Stimulated activated CD4-positive, alpha-beta T cell treated with anti-CD3 and anti-CD28 coated beads, Interleukin-4, amount 100 ng/mL, for 1 hour (primary cell): ENCODE data around the gene STK39.
"Not testable (repeated sequence)": the region's sequence is repeated elsewhere in the genome, so short reads cannot be mapped to it uniquely, and the experiment has no call there.

Experiments used
- DNase-seq: peaks from one replicate; pipeline ENCODE4 v3.0.0-alpha.2; 2020

The STK39 gene

GRCh38 chr2:168075446-168075845 lies 171.9 kb downstream of the STK39 start:
- no peak for DNase-seq

- DNase-seq = no peak
Measured at GRCh38 chr2:168072626-168073303, 174.6 kb downstream of the STK39 start.

- no peak for DNase-seq
Measured at GRCh38 chr2:168064011-168064998, 183.1 kb downstream of the STK39 start.

GRCh38 chr2:168062936-168063335 lies 184.5 kb downstream of the STK39 start:
- no peak for DNase-seq

- no peak for DNase-seq
Measured at GRCh38 chr2:168062054-168062453, 185.3 kb downstream of the STK39 start.

- DNase-seq = no peak
Measured at GRCh38 chr2:168060986-168061750, 186.2 kb downstream of the STK39 start.

GRCh38 chr2:168059758-168060157 lies 187.6 kb downstream of the STK39 start:
- DNase-seq = no peak

- no peak for DNase-seq
Measured at GRCh38 chr2:168058675-168059074, 188.7 kb downstream of the STK39 start.

GRCh38 chr2:168056242-168056787 lies 191.1 kb downstream of the STK39 start:
- no peak for DNase-seq

- no peak for DNase-seq
Measured at GRCh38 chr2:168054657-168055056, 192.7 kb downstream of the STK39 start.

- no peak for DNase-seq
Measured at GRCh38 chr2:168053676-168054075, 193.7 kb downstream of the STK39 start.

GRCh38 chr2:168052773-168053172 lies 194.6 kb downstream of the STK39 start:
- no peak for DNase-seq

- no peak for DNase-seq
Measured at GRCh38 chr2:168050377-168050776, 197.0 kb downstream of the STK39 start.

- no peak for DNase-seq
Measured at GRCh38 chr2:168049609-168050008, 197.8 kb downstream of the STK39 start.

- no peak for DNase-seq
Measured at GRCh38 chr2:168047091-168047690, 200.2 kb downstream of the STK39 start.

GRCh38 chr2:168044579-168044978 lies 202.8 kb downstream of the STK39 start:
- no peak for DNase-seq

GRCh38 chr2:168044176-168044575 lies 203.2 kb downstream of the STK39 start:
- DNase-seq = no peak

- not testable (repeated sequence) for DNase-seq
Measured at GRCh38 chr2:168042127-168042824, 205.1 kb downstream of the STK39 start.

- no peak for DNase-seq
Measured at GRCh38 chr2:168039881-168040280, 207.5 kb downstream of the STK39 start.

- DNase-seq = no peak
Measured at GRCh38 chr2:168037778-168038177, 209.6 kb downstream of the STK39 start.

- DNase-seq = no peak
Measured at GRCh38 chr2:168035458-168035857, 211.9 kb downstream of the STK39 start.

GRCh38 chr2:168034616-168035015 lies 212.8 kb downstream of the STK39 start:
- DNase-seq = no peak
